Peyer's patch (tissue), 4 donors: Measurements from ENCODE around the gene WRAP53.
"Not testable (repeated sequence)": the region's sequence is repeated elsewhere in the genome, so short reads cannot be mapped to it uniquely, and the experiment has no call there.

Source experiments
- POLR2A ChIP-seq, 2 donors: fragments of 450-650 bp; IDR thresholded peaks; one replicate each; pipeline ENCODE4 v1.5.1; 2017; ENCODE audit warnings: antibody characterized with exemption in 2 of 2, mild to moderate bottlenecking in 2 of 2, moderate library complexity in 2 of 2
- TF ChIP-seq, protein P1 (sequence below), 6 experiments: fragments of 450-650 bp in 4 of 6; fragments of 200-600 bp in 2 of 6; sonication (generic) in 1 of 6; IDR thresholded peaks; one replicate each; pipeline ENCODE4 v1.5.1; 2017 to 2019; ENCODE audit warnings: antibody characterized with exemption in 6 of 6, mild to moderate bottlenecking in 3 of 6, moderate library complexity in 1 of 6

DNA sequence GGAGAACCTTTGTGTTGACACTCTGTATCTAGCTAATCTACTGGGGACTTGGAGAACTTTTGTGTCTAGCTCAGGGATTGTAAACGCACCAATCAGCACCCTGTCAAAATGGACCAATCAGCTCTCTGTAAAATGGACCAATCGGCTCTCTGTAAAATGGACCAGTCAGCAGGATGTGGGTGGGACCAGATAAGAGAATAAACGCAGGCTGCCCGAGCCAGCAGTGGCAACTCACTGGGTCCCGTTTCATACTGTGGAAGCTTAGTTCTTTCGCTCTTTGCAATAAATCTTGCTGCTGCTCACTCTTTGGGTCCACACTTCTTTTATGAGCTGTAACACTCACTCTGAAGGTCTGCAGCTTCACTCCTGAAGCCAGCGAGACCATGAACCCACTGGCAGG, 46.6 kb upstream of the WRAP53 start:
- TF ChIP-seq, protein P1, sequence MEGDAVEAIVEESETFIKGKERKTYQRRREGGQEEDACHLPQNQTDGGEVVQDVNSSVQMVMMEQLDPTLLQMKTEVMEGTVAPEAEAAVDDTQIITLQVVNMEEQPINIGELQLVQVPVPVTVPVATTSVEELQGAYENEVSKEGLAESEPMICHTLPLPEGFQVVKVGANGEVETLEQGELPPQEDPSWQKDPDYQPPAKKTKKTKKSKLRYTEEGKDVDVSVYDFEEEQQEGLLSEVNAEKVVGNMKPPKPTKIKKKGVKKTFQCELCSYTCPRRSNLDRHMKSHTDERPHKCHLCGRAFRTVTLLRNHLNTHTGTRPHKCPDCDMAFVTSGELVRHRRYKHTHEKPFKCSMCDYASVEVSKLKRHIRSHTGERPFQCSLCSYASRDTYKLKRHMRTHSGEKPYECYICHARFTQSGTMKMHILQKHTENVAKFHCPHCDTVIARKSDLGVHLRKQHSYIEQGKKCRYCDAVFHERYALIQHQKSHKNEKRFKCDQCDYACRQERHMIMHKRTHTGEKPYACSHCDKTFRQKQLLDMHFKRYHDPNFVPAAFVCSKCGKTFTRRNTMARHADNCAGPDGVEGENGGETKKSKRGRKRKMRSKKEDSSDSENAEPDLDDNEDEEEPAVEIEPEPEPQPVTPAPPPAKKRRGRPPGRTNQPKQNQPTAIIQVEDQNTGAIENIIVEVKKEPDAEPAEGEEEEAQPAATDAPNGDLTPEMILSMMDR (IDR thresholded peaks at IDR 0.05), result not testable (repeated sequence)
- not testable (repeated sequence) for TF ChIP-seq POLR2A (IDR thresholded peaks at IDR 0.05)
